ENCODE results near the gene LRCH1. TPM values are rescaled to one million over a fixed set of nuclear protein-coding genes. Genes with fewer than 3 reads are reported as not detected.

LRCH1 gene
- total RNA-seq, 1 donor from 2014 or later, result 3.4 TPM

DNA sequence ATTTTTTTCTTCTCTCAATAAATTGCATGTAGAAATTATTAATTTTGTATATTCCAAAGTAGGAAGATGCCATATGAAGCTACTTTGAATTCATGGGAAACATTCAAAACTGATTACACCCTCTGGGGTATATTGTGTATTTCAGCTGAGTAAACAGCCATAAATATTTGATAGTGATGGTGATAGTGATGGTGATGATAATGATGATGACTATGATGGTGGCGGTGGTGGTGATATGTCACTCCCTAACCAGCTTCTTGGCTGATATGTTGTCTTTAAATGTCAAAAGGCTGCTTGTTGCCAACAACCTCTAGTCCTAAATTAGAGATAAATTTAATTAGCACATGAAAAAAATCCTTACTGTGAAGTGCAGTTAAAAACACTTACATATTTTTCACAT is 102.0 kb downstream of the LRCH1 start:
- Histone ChIP-seq H3K36me3 (ENCODE audit: control insufficient read depth, insufficient read depth, low read length) (peaks cover 2% of the 10 kb centered on the region), H3K27me3 (ENCODE audit: control insufficient read depth, insufficient read depth, low read length) (no peaks in the 10 kb centered on the region), H3K4me3 (ENCODE audit: low read depth, low read length) (no peak overlapping the region)
- DNase-seq (ENCODE audit: low read depth) (no peak), FAIRE-seq (no peak)
- TF ChIP-seq CTCF (IDR thresholded peaks at IDR 0.05; ENCODE audit: insufficient read depth, low read length, severe bottlenecking), result no peak

- Histone ChIP-seq H3K36me3 (ENCODE audit: control insufficient read depth, insufficient read depth, low read length) (peaks cover 2% of the 10 kb centered on the region), H3K4me3 (ENCODE audit: low read depth, low read length) (no peak overlapping the region), H3K27me3 (ENCODE audit: control insufficient read depth, insufficient read depth, low read length) (no peaks in the 10 kb centered on the region)
- FAIRE-seq, result no peak
- DNase-seq (ENCODE audit: low read depth), result no peak
- TF ChIP-seq CTCF (IDR thresholded peaks at IDR 0.05; ENCODE audit: insufficient read depth, low read length, severe bottlenecking), result no peak
Observed at GRCh38 chr13:46655377-46656180, 102.6 kb downstream of the LRCH1 start.

- no peak overlapping the region for H3K4me3 ChIP-seq (ENCODE audit: low read depth, low read length)
- FAIRE-seq (no peak), DNase-seq (ENCODE audit: low read depth) (no peak)
- peaks cover 2% of the 10 kb centered on the region for H3K36me3 ChIP-seq (ENCODE audit: control insufficient read depth, insufficient read depth, low read length)
- TF ChIP-seq CTCF (IDR thresholded peaks at IDR 0.05; ENCODE audit: insufficient read depth, low read length, severe bottlenecking), result no peak
- H3K27me3 ChIP-seq (ENCODE audit: control insufficient read depth, insufficient read depth, low read length), result no peaks in the 10 kb centered on the region
Observed at GRCh38 chr13:46656786-46657185, 103.8 kb downstream of the LRCH1 start.

- DNase-seq (ENCODE audit: low read depth), result no peak
- no peak for FAIRE-seq
- no peak overlapping the region for H3K4me3 ChIP-seq (ENCODE audit: low read depth, low read length)
- H3K27me3 ChIP-seq (ENCODE audit: control insufficient read depth, insufficient read depth, low read length), result no peaks in the 10 kb centered on the region
- no peak for TF ChIP-seq CTCF (IDR thresholded peaks at IDR 0.05; ENCODE audit: insufficient read depth, low read length, severe bottlenecking)
- peaks cover 2% of the 10 kb centered on the region for H3K36me3 ChIP-seq (ENCODE audit: control insufficient read depth, insufficient read depth, low read length)
Observed at GRCh38 chr13:46659413-46660065, 106.6 kb downstream of the LRCH1 start.

DNA sequence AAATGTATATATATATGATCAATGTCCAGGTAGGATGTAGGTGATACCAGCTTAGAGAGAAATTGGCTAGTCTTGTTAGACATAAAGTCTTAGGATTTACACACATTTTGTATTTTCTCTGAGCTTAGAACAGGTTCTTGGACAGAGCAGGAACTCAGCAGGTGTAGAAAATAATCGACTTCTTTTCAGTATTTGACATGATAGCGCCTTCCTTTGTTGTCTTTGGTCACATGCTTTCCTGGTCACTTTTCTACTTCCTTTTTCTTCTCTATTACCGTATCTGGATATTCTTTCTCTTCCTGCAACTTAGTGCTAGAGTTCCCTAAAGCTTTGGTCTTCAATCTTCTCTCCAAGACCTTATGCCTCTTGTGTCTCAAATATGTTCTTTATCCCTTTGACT is 107.4 kb downstream of the LRCH1 start:
- DNase-seq (ENCODE audit: low read depth), result no peak
- no peaks in the 10 kb centered on the region for H3K27me3 ChIP-seq (ENCODE audit: control insufficient read depth, insufficient read depth, low read length)
- no peak for FAIRE-seq
- TF ChIP-seq CTCF (IDR thresholded peaks at IDR 0.05; ENCODE audit: insufficient read depth, low read length, severe bottlenecking), result no peak
- peaks cover 2% of the 10 kb centered on the region for H3K36me3 ChIP-seq (ENCODE audit: control insufficient read depth, insufficient read depth, low read length)
- H3K4me3 ChIP-seq (ENCODE audit: low read depth, low read length), result no peak overlapping the region

Data from bronchial epithelial cell (primary cell).